GM18526 (cell line): ENCODE results near the gene TBC1D2.

ENCODE experiments used
- POLR2A ChIP-seq: IDR thresholded peaks from 3 replicates; pipeline ENCODE4 v1.6.1; 2011; ENCODE audit not compliant: insufficient read length; ENCODE audit errors: extremely low read depth

Gene TBC1D2

DNA sequence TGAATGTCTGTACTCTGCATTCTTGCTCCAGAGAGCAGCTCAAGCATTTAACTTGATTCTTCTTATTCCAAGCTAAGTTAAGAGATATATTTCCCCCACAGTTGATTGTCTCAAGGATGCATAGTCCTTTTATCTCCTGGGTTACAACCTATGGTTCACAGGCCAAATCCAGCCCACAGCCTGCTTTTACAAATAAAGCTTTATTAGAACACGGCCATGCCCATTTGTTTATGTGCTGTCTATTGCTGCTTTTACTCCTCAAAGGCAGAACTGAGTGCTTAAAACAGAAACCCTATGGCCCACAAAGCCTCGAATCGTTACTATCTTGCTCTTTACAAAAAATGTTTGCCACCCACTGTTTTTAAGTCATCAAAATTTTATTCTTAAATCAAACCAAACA, 25.8 kb downstream of the TBC1D2 start:
- TF ChIP-seq POLR2A, result no peak

DNA sequence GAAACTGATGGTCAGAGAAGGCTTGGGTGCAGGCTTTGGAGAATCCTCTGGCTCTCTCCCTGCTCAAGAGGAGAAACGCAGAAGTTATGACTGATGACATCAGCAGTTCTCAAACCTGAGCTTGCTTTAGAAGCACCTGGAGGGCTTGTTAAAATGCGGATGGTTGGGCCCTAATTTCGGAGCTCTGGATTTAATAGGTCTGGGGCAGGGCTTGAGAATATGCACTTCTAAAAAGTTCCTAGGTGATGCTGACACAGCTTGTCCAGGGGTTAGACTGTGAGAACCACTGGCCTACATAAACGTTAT, 26.4 kb downstream of the TBC1D2 start:
- TF ChIP-seq POLR2A, result no peak

- TF ChIP-seq POLR2A, result no peak
These were observed 26.9 kb downstream of the TBC1D2 start for GRCh38 chr9:98228392-98229089.

DNA sequence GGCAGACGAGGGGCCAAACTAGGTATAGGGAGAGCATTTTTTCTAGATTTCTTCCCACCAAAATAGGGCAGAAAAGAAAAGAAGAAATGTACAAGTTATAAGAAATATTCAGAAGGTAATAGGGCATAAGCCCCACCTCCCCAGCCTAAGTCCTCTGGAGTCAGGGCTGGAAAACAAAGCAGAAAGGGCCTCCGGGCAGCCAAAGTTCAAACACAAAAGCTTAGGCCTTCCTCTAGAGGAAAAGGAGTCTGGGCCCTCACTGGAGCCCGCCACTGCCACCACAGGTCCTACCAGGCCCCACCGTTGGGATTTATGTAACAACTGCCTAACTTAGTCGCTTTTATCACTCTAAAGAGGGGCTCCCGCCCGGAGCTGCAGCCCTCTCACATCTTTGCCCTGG, 27.6 kb downstream of the TBC1D2 start:
- no peak for TF ChIP-seq POLR2A

DNA sequence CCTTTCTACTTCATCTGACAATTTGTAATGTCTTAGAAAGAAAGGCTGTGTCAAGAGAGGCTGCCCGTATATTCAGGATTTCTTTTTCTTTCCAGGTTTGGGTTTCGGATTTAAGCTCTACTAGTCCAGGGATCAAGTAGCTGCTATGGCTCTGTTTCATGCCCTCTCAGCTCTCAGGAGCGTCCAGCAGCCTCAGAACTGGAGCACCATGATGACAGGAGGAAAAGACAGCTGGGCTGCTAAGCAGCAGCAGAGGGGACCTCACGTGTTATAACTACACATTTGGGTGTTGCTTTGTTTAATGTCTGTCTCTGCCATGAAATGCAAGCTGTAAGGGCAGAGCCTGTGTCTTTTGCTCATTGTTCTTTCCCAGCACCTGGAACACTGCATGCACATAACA, 28.5 kb downstream of the TBC1D2 start:
- no peak for TF ChIP-seq POLR2A

DNA sequence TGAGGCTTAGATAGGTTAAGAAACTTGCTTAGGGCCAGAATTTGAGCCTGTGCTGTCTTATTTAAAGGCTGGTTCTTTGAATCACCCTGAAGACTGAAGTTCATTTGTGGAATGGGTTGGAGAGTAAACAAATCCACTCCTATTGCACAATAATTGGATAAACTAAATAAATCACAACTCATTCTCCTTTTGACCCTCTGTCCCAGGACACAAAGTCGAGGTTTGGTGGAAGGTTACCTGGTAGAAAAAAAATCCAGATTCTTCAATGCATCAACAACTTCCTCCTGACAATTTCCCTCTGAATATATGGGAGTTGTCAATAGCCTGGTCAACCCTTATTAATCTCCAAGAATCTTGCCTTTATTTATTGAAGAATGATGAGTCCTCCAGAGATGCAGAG, 28.9 kb downstream of the TBC1D2 start:
- no peak for TF ChIP-seq POLR2A

- TF ChIP-seq POLR2A, result no peak
These were observed 30.4 kb downstream of the TBC1D2 start for GRCh38 chr9:98225015-98225442.

GRCh38 chr9:98222885-98223691, 32.4 kb downstream of the TBC1D2 start:
- TF ChIP-seq POLR2A, result no peak

DNA sequence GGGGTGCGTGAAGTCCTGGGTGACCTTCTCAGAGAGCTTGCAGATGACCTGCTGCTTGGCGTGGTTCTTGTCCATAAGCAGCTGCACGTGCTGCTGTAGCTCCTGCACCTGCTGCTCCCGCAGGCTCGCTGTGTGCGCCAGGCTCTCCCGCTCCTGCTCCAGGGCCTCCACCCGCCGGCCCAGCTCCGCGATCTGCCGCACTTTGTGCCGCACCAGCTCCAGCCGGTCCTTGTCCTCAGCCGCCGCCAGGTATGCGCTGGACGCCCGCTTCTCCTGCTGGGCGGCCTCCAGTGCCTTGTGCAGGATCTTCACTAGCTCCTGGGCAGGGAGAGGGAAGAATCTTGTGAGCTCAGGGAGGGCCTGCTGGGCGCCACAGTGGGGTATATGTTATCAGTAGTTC, 34.5 kb downstream of the TBC1D2 start:
- no peak for TF ChIP-seq POLR2A

- TF ChIP-seq POLR2A, result no peak
These were observed 35.6 kb downstream of the TBC1D2 start for GRCh38 chr9:98219794-98220370.

- no peak for TF ChIP-seq POLR2A
These were observed 36.1 kb downstream of the TBC1D2 start for GRCh38 chr9:98219364-98219716.

DNA sequence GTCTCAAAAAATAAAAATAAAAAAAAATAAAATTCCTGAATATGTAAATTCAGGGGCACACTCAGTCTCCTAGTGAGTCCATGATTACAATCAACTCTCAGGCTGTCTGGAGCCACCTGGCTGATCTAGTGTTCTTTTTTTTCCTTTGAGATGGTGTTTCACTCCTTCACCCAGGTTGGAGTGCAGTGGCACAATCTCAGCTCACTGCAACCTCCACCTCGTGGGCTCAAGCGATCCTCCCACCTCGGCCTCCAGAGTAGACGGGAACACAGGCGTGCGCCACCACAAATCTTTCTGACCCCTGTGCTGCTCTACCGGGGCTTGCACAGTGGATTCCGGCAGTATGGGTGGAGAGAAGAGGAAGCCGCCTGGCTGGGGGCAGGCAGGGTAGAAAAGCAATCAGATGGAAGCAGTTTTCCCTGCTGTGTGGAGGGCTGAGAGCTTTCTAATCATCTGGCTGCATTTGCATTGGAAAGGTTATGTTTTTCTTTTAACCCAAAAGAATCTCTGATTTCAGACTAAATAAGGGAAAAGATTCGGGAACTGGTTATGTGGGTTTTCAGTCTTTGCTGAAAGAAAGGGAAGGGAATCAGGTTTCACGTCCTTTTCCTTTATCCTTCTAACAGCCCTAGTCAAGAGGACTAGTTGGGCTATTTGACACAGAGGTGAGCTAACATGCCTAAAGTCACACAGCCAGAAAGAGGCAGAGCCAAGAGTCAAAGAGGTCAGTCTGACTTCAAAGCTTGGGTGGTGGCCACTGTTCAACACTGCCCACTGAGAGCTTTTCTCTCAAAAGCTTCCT, 36.7 kb downstream of the TBC1D2 start:
- TF ChIP-seq POLR2A, result no peak

DNA sequence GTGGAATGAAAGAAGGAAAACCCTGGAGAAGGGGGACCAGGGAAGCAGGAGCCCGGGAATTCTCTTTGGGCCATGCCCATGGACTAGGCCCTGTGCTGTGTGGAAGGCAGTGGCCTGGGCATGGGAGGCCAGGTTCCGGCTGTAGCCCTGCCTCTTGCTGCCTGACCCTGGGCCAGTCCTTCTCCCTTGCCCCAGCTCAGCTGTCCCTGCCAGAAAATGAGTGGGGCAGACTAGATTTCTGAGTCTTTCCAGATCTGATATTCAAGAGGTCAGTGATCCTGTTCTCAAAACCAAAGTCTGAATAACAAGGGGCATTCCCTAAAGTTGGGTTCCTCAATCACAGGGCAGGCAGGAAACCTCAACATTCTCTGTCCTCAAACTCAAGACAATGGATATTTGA, 38.2 kb downstream of the TBC1D2 start:
- no peak for TF ChIP-seq POLR2A

DNA sequence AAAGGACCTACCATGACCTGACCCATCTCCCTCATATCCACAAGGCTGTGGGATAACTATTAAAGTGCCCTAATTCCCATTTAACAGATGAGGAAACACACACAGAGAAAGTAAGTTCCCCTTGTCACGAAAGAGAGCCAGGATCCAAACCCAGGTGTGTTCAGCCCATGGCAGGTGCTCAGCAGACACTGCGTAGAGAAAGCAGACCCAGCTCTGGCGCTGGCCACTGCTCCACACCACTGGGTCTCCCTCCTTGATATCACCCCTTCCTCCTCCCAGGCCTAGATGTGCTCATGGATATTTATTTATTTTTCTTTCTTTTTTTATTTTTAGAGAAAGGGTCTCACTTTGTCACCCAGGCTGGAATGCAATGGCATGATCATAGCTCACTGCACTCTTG, 39.1 kb downstream of the TBC1D2 start:
- no peak for TF ChIP-seq POLR2A

DNA sequence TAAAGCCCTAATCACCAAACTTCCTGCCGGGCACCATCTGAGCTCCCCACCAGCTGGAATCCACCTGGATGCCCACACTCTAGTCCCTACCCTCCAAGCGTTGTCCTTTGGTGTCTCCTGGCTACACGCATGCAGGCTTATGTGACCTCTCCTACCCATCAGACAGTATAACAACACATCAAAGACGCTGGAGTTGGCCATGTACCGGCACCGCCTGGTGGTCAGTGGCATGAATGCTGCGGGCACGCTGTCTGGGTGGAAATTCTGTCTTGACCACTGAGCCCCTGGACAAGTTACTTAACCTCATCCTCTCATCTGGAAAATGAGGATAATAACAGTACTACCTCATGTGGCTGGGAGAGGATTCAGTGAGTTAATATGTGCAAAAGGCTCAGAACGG, 39.6 kb downstream of the TBC1D2 start:
- TF ChIP-seq POLR2A, result no peak

DNA sequence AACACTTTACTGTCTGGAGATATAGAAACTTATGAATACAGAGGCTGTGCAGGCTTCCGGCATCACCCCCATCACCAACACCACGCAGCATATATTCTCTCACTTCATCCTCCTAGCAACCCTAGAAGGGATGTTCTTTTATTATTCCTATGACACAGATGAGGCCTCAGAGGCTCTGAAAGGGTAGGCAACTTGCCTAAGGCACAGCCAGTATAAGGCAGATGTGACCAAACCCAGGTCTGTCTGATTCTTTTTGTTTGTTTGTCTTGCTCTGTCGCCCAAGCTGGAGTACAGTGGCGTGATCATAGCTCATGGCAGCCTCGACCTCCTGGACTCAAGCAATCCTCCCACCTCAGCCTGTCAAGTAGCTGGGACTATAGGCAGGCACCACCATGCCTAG, 40.2 kb downstream of the TBC1D2 start:
- TF ChIP-seq POLR2A, result no peak
